HFF-Myc (cell line): ENCODE data around the gene CAPN15.

Source experiments
- DNase-seq: peaks from one replicate; pipeline ENCODE4 v3.0.0-alpha.2; 2011; ENCODE audit warnings: low read depth; ENCODE audit errors: extremely low read depth
- H3K4me3 ChIP-seq: replicated peaks from 2 replicates; pipeline ENCODE4 v1.5.1; 2011; ENCODE audit warnings: low read depth, mild to moderate bottlenecking, control low read depth, low read length
- CTCF ChIP-seq: IDR thresholded peaks from 2 replicates; pipeline ENCODE4 v1.5.1; 2012; ENCODE audit warnings: mild to moderate bottlenecking, low read depth, low read length, control low read depth; ENCODE audit errors: missing control alignments

The CAPN15 gene

GRCh38 chr16:561413-561794, 33.9 kb downstream of the CAPN15 start:
- no peak overlapping the region for H3K4me3 ChIP-seq
- no peak for TF ChIP-seq CTCF
- DNase-seq = no peak

- no peak overlapping the region for H3K4me3 ChIP-seq
- DNase-seq = no peak
- TF ChIP-seq CTCF = no peak
Measured at GRCh38 chr16:561957-562938, 34.7 kb downstream of the CAPN15 start.

GRCh38 chr16:563072-563644, 35.6 kb downstream of the CAPN15 start:
- DNase-seq = no peak
- TF ChIP-seq CTCF = no peak
- no peak overlapping the region for H3K4me3 ChIP-seq

GRCh38 chr16:564690-565418, 37.3 kb downstream of the CAPN15 start:
- no peak overlapping the region for H3K4me3 ChIP-seq
- TF ChIP-seq CTCF = no peak
- DNase-seq = no peak

GRCh38 chr16:565419-566330, 38.2 kb downstream of the CAPN15 start:
- H3K4me3 ChIP-seq = no peak overlapping the region
- no peak for DNase-seq
- TF ChIP-seq CTCF = no peak
